D721Med (cell line): Measurements from ENCODE around the gene TRIM33.

Experiments used
- DNase-seq: peaks from one replicate; pipeline ENCODE4 v3.0.0; 2011; ENCODE audit warnings: low spot score; ENCODE audit not compliant: insufficient read length
- FAIRE-seq: peaks from 2 replicates; lab custom pipeline; 2011; peaks lifted over from hg19 to GRCh38; lab: Jason Lieb, UNC
- TF ChIP-seq, protein P1 (sequence below): IDR thresholded peaks from 2 replicates; pipeline ENCODE4 v1.5.1; 2012; ENCODE audit warnings: mild to moderate bottlenecking, control low read depth; ENCODE audit not compliant: insufficient read depth; ENCODE audit errors: missing control alignments

TRIM33 gene

GRCh38 chr1:114503916-114504422, 7.0 kb downstream of the TRIM33 start:
- FAIRE-seq (no peak), DNase-seq (no peak)
- TF ChIP-seq, protein P1, sequence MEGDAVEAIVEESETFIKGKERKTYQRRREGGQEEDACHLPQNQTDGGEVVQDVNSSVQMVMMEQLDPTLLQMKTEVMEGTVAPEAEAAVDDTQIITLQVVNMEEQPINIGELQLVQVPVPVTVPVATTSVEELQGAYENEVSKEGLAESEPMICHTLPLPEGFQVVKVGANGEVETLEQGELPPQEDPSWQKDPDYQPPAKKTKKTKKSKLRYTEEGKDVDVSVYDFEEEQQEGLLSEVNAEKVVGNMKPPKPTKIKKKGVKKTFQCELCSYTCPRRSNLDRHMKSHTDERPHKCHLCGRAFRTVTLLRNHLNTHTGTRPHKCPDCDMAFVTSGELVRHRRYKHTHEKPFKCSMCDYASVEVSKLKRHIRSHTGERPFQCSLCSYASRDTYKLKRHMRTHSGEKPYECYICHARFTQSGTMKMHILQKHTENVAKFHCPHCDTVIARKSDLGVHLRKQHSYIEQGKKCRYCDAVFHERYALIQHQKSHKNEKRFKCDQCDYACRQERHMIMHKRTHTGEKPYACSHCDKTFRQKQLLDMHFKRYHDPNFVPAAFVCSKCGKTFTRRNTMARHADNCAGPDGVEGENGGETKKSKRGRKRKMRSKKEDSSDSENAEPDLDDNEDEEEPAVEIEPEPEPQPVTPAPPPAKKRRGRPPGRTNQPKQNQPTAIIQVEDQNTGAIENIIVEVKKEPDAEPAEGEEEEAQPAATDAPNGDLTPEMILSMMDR, result no peak

DNA sequence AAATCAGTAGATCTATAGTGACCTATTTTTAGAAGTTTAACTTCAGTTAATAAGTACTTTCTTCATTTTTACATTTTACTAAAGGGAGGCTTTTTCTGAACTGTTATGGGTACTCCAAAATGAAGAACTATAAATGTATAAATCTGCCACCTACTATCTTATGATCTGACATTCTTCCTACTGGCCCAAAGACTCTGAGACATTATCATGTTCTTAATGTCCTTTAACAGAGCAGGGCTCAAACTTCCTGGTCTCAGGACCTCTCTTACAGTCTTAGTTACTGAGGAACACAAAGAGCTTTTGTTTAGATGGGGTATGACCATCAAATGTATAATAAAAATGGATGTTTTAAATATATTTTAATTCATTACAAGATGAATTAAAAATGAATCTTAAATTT, 8.9 kb downstream of the TRIM33 start:
- TF ChIP-seq, protein P1, result no peak
- FAIRE-seq, result no peak
- no peak for DNase-seq

DNA sequence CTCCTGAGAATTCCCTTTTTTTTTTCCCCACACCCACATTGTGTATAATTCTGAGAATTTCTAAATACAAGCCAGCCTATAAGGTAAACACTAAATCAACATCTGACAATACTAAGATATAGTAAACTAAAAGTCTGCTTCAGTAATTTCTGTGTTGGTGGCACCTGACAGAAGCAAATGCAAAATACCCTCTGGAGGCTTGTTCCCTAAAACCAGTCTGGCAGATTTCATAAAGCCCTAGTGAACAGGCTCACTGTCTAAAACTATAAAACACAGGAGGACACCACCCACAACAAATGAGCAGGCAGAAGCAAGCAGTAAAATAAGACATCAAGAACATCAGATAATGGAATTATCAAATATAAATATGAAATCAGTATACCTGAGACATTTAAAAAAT, 11.5 kb downstream of the TRIM33 start:
- DNase-seq (no peak), FAIRE-seq (no peak)
- TF ChIP-seq, protein P1, result no peak

DNA sequence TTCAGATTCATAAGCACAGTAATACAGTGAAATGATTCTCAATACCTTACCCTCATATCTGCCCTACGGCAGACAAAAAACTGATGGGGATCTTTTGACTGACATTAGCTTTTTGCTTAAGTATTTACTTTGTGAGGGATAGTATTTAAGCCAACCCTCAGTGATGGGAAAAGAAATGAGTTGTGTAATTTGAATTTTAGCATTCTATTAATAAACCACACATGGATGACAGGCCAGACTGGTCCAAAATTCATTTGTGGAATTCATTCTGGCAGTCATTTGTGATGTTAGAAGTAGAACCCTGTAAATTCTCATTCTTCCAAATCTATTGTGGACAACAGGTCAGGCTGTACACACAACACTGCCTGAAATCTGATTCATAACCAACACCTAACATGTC, 14.9 kb downstream of the TRIM33 start:
- TF ChIP-seq, protein P1, result no peak
- no peak for FAIRE-seq
- DNase-seq, result no peak

GRCh38 chr1:114495486-114495885, 15.5 kb downstream of the TRIM33 start:
- TF ChIP-seq, protein P1, result no peak
- DNase-seq (no peak), FAIRE-seq (no peak)

- no peak for DNase-seq
- TF ChIP-seq, protein P1, result no peak
- FAIRE-seq, result no peak
Observed at GRCh38 chr1:114492978-114493377, 18.0 kb downstream of the TRIM33 start.

DNA sequence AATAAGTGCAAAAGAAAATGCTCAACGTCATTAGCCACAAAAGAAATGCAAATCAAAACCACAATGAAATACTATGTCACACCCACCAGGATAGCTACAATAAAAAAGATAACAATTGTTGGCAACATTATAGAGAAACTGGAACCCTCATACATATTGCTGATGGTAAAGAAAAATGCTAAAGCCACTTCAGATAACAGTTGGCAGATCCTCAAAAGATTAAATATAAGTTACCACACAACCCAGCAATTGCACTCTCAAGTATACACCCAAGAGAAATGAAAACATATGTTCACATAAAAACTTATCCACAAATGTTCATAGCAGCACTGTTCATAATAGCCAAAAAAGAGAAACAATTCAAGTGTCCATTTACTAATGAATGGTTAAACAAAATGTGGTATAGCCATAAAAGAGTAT, 20.7 kb downstream of the TRIM33 start:
- DNase-seq (no peak), FAIRE-seq (no peak)
- TF ChIP-seq, protein P1, result no peak
